GM12892 (cell line): Measurements from ENCODE around the gene P2RX7.
"Not testable (repeated sequence)": the region's sequence is repeated elsewhere in the genome, so short reads cannot be mapped to it uniquely, and the experiment has no call there.

Experiments
- DNase-seq: peaks from one replicate; pipeline ENCODE4 v3.0.0; 2011; ENCODE audit not compliant: insufficient read length
- FAIRE-seq: peaks from 2 replicates; lab custom pipeline; 2011; peaks lifted over from hg19 to GRCh38; lab: Jason Lieb, UNC
- POLR2A ChIP-seq: IDR thresholded peaks from 2 replicates; pipeline ENCODE4 v1.6.1; 2011; ENCODE audit warnings: low read depth, low read length, control low read depth
- POLR2AphosphoS5 ChIP-seq: IDR thresholded peaks from 2 replicates; pipeline ENCODE4 v1.6.1; 2011; ENCODE audit warnings: low read depth, low read length, control low read depth
- TAF1 ChIP-seq: IDR thresholded peaks from 2 replicates; pipeline ENCODE4 v1.6.1; 2011; ENCODE audit warnings: low read depth, mild to moderate bottlenecking, control low read depth, low read length, borderline replicate concordance

P2RX7 gene

GRCh38 chr12:121144416-121144914 is 11.8 kb downstream of the P2RX7 start:
- DNase-seq: no peak
- FAIRE-seq: peak; percentile 95

GRCh38 chr12:121145221-121145620 is 12.5 kb downstream of the P2RX7 start:
- FAIRE-seq (no peak), DNase-seq (no peak)
- TF ChIP-seq POLR2A (no peak), POLR2AphosphoS5 (no peak), TAF1 (no peak)

More at GRCh38 chr12:121144416-121144914, 11.8 kb downstream of the P2RX7 start:
- TF ChIP-seq POLR2AphosphoS5: no peak
- no peak for TF ChIP-seq POLR2A
- TF ChIP-seq TAF1: no peak

GRCh38 chr12:121149289-121149688 is 16.6 kb downstream of the P2RX7 start:
- not testable (repeated sequence) for DNase-seq, FAIRE-seq

- FAIRE-seq: no peak
- TF ChIP-seq POLR2A (no peak), POLR2AphosphoS5 (no peak)
- DNase-seq: no peak
Observed at GRCh38 chr12:121154793-121155375, 22.2 kb downstream of the P2RX7 start.

GRCh38 chr12:121156365-121156764 is 23.7 kb downstream of the P2RX7 start:
- FAIRE-seq: no peak
- TF ChIP-seq POLR2AphosphoS5 (no peak), TAF1 (no peak), POLR2A (no peak)
- DNase-seq: no peak

- TF ChIP-seq POLR2AphosphoS5 (no peak), POLR2A (no peak), TAF1 (no peak)
- DNase-seq (no peak), FAIRE-seq (no peak)
Observed at GRCh38 chr12:121158085-121158484, 25.4 kb downstream of the P2RX7 start.

GRCh38 chr12:121158728-121159351 is 26.2 kb downstream of the P2RX7 start:
- not testable (repeated sequence) for FAIRE-seq, DNase-seq

GRCh38 chr12:121159467-121160307 is 27.0 kb downstream of the P2RX7 start:
- no peak for TF ChIP-seq TAF1
- TF ChIP-seq POLR2AphosphoS5: no peak
- TF ChIP-seq POLR2A: no peak
- FAIRE-seq: peak; percentile 74

GRCh38 chr12:121162384-121162783 is 29.7 kb downstream of the P2RX7 start:
- FAIRE-seq: no peak
- no peak for DNase-seq
- TF ChIP-seq POLR2AphosphoS5: no peak
- no peak for TF ChIP-seq TAF1
- no peak for TF ChIP-seq POLR2A

More at GRCh38 chr12:121159467-121160307, 27.0 kb downstream of the P2RX7 start:
- no peak for DNase-seq

GRCh38 chr12:121162985-121163384 is 30.3 kb downstream of the P2RX7 start:
- DNase-seq: no peak
- FAIRE-seq: no peak
- TF ChIP-seq POLR2A (no peak), TAF1 (no peak), POLR2AphosphoS5 (no peak)

- not testable (repeated sequence) for DNase-seq, FAIRE-seq
Observed at GRCh38 chr12:121164839-121165238, 32.2 kb downstream of the P2RX7 start.

- no peak for TF ChIP-seq POLR2AphosphoS5
- TF ChIP-seq TAF1: no peak
- no peak for TF ChIP-seq POLR2A
- DNase-seq (no peak), FAIRE-seq (no peak)
Observed at GRCh38 chr12:121165316-121165715, 32.6 kb downstream of the P2RX7 start.
